Mesodermal cell (in vitro differentiated cells): ENCODE data around the gene COL6A5.
"Not testable (repeated sequence)": the region's sequence is repeated elsewhere in the genome, so short reads cannot be mapped to it uniquely, and the experiment has no call there.

Source experiments
- H3K27ac ChIP-seq: 2 replicates; pipeline ENCODE4 v1.7.0; 2013; ENCODE audit warnings: mild to moderate bottlenecking, low read depth, low read length, moderate library complexity; ENCODE audit not compliant: severe bottlenecking
- H3K36me3 ChIP-seq: 2 replicates; pipeline ENCODE4 v1.7.1; 2013; ENCODE audit warnings: mild to moderate bottlenecking, low read length, moderate library complexity; ENCODE audit not compliant: control insufficient read depth, insufficient read depth
- H3K4me1 ChIP-seq: one replicate; pipeline ENCODE4 v1.7.1; 2013; ENCODE audit warnings: mild to moderate bottlenecking, low read length; ENCODE audit not compliant: insufficient read depth, control insufficient read depth, poor library complexity, severe bottlenecking
- H3K4me3 ChIP-seq: 2 replicates; pipeline ENCODE4 v1.7.0; 2013; ENCODE audit warnings: low read length, control low read depth, mild to moderate bottlenecking; ENCODE audit not compliant: insufficient read depth, poor library complexity, severe bottlenecking; ENCODE audit errors: extremely low read depth
- H3K9me3 ChIP-seq: 2 replicates; pipeline ENCODE4 v1.7.1; 2013; ENCODE audit warnings: mild to moderate bottlenecking, low read length, moderate library complexity; ENCODE audit not compliant: control insufficient read depth
- WGBS, 2 experiments: methylation state at CpG; one replicate each; pipeline ENCODE4 v1.1.5; 2013; ENCODE audit warnings: missing lambda C conversion rate in 2 of 2; ENCODE audit not compliant: insufficient coverage in 2 of 2; 5-methylcytosine and 5-hydroxymethylcytosine counted together

The COL6A5 gene

GRCh38 chr3:130414457-130414856 is 69.0 kb downstream of the COL6A5 start:
- Histone ChIP-seq H3K4me3 (no peak overlapping the region), H3K27ac (no peak overlapping the region), H3K4me1 (no peaks in the 10 kb centered on the region), H3K36me3 (no peaks in the 10 kb centered on the region), H3K9me3 (no peaks in the 10 kb centered on the region)
- WGBS, 2 experiments: 77 to 100% methylated on average over 1 to 4 of the region's 4 CpGs

DNA sequence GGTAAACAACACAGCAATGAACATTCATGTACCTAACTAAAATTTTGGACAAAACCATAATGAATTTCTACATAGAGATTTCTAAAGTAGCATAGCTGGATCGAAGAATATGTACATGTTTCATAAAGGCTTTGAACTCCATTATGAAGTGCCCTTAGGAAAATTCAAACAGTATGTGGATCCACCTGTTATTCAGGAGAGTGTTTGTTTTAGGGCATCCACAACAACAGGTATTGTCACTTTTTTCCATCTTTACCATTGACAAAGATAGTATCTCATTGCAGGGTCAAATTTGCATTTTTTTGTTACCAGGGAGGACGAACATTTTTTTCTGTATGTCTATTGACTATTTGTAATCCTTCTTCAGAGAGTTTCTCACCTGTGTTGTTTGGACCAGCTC is 75.0 kb downstream of the COL6A5 start:
- H3K9me3 ChIP-seq: no peaks in the 10 kb centered on the region
- no CpG with 5 or more reads among the region's 2 CpGs for WGBS, 2 experiments
- no peaks in the 10 kb centered on the region for H3K36me3 ChIP-seq
- no peaks in the 10 kb centered on the region for H3K4me1 ChIP-seq
- no peak overlapping the region for H3K27ac ChIP-seq
- H3K4me3 ChIP-seq: no peak overlapping the region

DNA sequence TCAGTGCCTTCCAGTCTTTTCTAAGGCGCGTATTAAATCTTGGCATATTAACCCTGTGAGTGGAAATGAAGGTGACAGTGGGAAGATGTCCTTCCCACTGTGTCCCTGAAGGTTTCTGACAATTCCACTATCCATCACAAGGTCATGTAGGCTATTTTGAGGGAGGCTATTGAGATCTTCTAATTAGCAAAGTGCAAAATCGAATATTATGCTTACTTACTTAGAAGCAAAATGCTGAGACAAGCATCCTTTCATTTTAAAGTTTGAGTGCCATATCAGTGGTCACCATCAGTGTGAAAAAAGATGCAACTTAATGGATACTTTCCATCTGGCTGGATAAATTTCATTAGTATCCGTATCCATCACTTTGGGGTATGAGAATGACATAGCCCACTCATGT is 77.6 kb downstream of the COL6A5 start:
- no peaks in the 10 kb centered on the region for H3K9me3 ChIP-seq
- H3K36me3 ChIP-seq: no peaks in the 10 kb centered on the region
- H3K27ac ChIP-seq: no peak overlapping the region
- 92% methylated on average over 2 of the region's 4 CpGs; no CpG with 5 or more reads in 1 of the 2 experiments for WGBS, 2 experiments
- H3K4me1 ChIP-seq: no peaks in the 10 kb centered on the region
- no peak overlapping the region for H3K4me3 ChIP-seq

DNA sequence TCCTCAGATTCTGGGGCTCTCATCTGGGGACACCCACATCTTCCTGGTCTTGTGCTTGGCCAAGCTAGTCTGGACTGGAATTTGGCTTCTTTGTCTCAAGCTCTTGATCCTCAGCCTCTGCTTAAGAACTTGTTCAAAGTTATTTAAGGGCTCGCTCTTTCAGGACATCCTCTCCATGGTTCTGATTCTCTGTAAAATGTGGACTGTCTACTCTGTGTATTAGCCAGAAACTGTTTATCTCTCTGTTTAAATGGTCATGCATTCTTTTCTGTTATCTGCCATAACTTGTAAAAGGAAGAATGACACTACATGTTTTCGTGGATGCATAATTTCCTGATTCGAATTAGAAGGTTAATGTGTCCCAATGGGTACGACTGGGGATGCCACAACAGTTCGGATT is 79.4 kb downstream of the COL6A5 start:
- H3K36me3 ChIP-seq: no peaks in the 10 kb centered on the region
- no peak overlapping the region for H3K4me3 ChIP-seq
- no peaks in the 10 kb centered on the region for H3K9me3 ChIP-seq
- 94 to 100% methylated on average over 1 to 2 of the region's 5 CpGs for WGBS, 2 experiments
- no peak overlapping the region for H3K27ac ChIP-seq
- no peaks in the 10 kb centered on the region for H3K4me1 ChIP-seq

DNA sequence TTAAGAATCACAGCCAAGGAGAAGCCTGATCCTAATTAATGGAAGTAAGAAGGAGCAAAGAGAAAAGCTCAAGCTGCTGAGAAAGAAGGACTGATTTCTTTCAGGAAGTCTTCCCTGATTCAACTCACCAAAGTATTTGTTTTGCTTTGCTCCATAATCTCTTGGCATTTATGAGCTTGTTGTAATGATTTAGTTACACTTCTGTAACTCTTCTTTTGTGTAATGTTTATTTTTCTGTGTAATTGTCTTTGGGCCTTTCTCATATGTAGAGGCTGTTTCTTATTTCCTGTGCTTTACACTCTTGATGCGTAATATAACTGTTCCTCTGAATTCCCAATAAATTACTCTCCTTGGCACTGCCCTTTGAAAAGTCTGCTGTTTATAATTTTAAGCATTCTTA is 80.0 kb downstream of the COL6A5 start:
- WGBS, 2 experiments: no CpG with 5 or more reads among the region's 1 CpG
- Histone ChIP-seq H3K4me1 (no peaks in the 10 kb centered on the region), H3K27ac (no peak overlapping the region), H3K9me3 (no peaks in the 10 kb centered on the region), H3K4me3 (no peak overlapping the region), H3K36me3 (no peaks in the 10 kb centered on the region)

GRCh38 chr3:130426206-130426605 is 80.7 kb downstream of the COL6A5 start:
- no peaks in the 10 kb centered on the region for H3K9me3 ChIP-seq
- H3K4me1 ChIP-seq: no peaks in the 10 kb centered on the region
- 80 to 96% methylated on average over 3 to 4 of the region's 5 CpGs for WGBS, 2 experiments
- no peaks in the 10 kb centered on the region for H3K36me3 ChIP-seq
- H3K27ac ChIP-seq: no peak overlapping the region
- H3K4me3 ChIP-seq: no peak overlapping the region

DNA sequence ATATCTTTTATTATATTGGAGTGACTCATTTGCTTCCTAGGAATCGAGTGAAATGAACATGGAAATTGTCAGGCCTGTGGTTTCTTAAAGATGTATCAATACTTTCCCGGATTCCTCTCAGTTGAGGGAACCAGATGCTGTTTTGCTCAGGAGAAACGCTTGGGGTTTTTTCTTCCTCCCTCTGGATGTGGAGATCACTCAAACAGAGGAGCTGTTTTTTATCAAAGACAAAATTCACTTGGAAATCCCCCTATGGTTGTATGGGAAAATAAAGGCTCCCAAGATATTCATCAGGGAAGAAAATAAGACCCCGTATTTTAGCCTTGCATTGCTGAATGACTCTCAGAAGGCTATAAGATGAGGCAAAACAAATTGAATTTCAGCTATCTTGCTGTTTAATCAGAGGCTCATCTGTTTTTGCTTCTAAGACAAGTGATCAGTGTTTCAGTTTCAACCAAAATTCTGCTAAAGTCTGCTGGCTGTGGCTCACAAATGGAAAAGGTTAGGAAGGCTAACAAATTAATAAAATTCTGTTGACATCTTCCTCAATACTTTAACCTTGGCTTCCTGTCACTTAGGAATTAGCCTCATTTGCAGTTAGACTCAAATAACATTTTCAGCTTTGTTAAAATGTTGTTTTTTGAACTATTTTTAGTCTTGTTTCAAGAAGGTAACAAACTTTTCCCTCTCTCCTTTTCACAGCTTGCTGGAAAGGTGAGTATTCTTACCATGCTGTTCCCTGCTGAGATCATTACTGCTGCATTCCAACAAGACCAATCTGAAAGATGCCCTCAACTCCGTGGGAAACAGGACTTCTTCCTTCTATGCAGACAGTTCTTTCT is 83.6 kb downstream of the COL6A5 start:
- H3K4me1 ChIP-seq: no peaks in the 10 kb centered on the region
- WGBS, 2 experiments: 79 to 91% methylated on average over 3 to 4 of the region's 5 CpGs
- H3K36me3 ChIP-seq: no peaks in the 10 kb centered on the region
- no peak overlapping the region for H3K27ac ChIP-seq
- no peak overlapping the region for H3K4me3 ChIP-seq
- H3K9me3 ChIP-seq: no peaks in the 10 kb centered on the region

GRCh38 chr3:130429713-130430023 is 84.2 kb downstream of the COL6A5 start:
- Histone ChIP-seq H3K27ac (no peak overlapping the region), H3K36me3 (no peaks in the 10 kb centered on the region), H3K4me1 (no peaks in the 10 kb centered on the region), H3K9me3 (no peaks in the 10 kb centered on the region), H3K4me3 (no peak overlapping the region)
- WGBS, 2 experiments: 64 to 74% methylated on average over 2 of the region's 2 CpGs

DNA sequence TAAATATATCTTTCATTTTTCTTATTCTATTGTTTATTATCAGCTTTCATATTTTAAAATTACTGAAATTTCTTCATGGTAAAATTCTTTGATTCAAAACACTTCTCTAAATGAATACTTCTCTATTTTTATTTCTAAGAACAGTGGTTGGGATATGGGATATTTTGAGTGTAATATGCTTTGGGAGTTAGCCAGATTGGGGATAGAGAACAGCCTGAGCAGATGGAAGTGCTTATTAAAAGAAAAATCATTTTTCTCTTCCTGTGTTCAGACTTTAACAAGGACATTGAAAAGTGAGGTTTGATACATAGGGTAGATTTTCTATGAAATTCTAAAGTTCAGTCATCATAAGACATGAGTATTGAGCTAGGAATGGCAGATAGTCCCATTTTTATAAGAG is 84.8 kb downstream of the COL6A5 start:
- H3K4me3 ChIP-seq: no peak overlapping the region
- H3K36me3 ChIP-seq: no peaks in the 10 kb centered on the region
- no peak overlapping the region for H3K27ac ChIP-seq
- no peaks in the 10 kb centered on the region for H3K9me3 ChIP-seq
- H3K4me1 ChIP-seq: no peaks in the 10 kb centered on the region

DNA sequence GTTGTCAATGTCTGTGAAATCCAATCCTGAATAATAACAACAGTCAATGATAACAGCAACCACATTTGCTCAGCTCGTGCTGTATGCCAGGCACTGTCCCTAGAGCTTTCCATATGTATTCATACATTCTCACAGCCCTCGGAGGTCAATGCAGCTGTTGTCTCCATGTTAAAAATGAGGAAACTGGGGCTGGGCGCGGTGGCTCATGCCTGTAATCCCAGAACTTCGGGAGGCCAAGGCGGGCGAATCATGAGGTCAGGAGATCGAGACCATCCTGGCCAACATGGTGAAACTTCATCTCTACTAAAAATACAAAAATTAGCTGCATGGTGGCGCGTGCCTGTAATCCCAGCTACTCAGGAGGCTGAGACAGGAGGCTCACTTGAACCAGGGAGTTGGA is 86.6 kb downstream of the COL6A5 start:
- not testable (repeated sequence) for H3K27ac ChIP-seq, H3K36me3 ChIP-seq, H3K4me1 ChIP-seq, H3K9me3 ChIP-seq, H3K4me3 ChIP-seq
- 97 to 100% methylated on average over 5 to 7 of the region's 10 CpGs for WGBS, 2 experiments

- no peaks in the 10 kb centered on the region for H3K9me3 ChIP-seq
- no peak overlapping the region for H3K27ac ChIP-seq
- H3K4me3 ChIP-seq: no peak overlapping the region
- no peaks in the 10 kb centered on the region for H3K4me1 ChIP-seq
- 80 to 91% methylated on average over 1 of the region's 1 CpG for WGBS, 2 experiments
- H3K36me3 ChIP-seq: no peaks in the 10 kb centered on the region
These were observed 87.8 kb downstream of the COL6A5 start for GRCh38 chr3:130433306-130433705.
